HG03457 (cell line): ENCODE data around the gene CPXM2.
"Not testable (repeated sequence)": the region's sequence is repeated elsewhere in the genome, so short reads cannot be mapped to it uniquely, and the experiment has no call there.

ENCODE experiments used
- ATAC-seq: cut with Tn5 transposase; IDR thresholded peaks from one replicate; pipeline ENCODE4 v1.9.1; 2021; ENCODE audit warnings: moderate number of reproducible peaks; ENCODE audit not compliant: unreplicated experiment

CPXM2 gene

DNA sequence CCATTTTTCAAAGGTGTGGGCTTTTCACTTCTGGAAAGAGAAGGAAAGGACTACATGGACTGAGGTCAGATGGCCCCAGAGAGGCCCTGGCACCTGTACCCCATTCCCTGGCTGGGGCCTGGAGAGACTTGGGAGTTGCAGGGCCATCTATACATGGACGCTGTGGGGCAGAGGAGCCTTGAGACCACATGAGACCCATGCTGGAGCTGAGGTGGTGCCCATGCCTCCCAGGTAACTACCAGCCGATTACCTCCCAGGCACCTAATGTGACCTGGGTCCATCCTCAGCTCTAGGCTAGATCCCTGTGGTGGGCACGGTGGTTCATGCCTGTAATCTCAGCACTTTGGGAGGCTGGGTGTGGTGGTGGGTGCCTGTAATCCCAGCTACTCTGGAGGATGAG lies 144.2 kb downstream of the CPXM2 start:
- no peak for ATAC-seq

DNA sequence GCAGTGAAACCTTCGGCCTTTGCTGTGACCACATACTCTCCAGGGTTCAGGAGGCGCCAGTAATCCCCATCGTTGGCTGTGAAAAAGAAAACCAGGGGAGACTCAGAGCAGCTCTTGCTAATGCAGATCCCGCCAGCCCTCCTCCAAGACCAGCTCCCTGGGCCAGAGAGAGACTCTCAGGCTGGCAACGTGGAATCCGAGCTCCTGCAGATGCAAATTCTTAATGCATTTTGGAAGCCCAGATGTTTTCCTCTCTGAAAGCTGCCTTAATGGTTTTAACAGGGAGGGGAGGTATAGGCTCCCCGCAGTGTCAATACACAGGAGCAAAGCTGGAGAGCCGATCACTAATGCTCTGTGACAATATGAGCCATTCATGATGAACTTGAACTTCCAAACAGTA lies 144.7 kb downstream of the CPXM2 start:
- no peak for ATAC-seq

DNA sequence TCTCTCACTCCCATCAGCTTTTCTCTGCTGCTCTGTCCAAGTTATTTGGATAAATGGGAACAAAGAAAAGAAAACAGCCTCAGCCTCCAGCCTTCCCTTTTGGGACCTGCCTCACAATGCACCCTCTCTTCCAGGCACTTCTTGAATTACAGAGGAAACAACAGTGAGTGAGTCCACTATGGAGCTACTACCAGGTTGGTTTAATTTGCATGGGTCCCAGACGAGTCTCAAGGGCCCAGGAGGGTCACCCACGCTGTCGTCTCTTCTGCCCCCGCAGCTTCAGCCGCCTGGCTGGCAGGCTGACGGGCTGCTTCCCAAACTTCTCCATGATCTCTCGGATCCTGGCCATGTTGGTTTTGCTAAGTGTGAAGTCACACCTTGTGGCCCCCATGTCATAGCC lies 145.1 kb downstream of the CPXM2 start:
- ATAC-seq = no peak

DNA sequence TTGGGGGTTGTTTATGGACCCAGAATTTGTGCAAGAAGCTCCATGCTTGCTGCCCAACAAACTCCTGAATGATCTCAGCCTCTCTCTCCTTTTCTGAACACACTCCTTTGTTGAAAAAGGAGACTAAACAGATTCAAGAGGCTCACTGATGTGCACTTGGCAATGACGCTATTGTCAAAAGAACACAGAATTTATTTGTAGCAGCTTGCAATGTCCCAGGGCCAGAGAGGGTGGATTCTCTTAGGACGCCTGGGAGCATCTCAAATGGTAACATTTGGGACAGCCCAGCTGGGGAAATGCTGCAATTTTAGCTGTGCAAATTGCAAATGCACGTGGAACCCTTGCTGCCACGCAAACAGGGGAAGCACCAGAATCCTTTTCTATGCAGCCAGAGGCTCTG lies 145.5 kb downstream of the CPXM2 start:
- no peak for ATAC-seq

DNA sequence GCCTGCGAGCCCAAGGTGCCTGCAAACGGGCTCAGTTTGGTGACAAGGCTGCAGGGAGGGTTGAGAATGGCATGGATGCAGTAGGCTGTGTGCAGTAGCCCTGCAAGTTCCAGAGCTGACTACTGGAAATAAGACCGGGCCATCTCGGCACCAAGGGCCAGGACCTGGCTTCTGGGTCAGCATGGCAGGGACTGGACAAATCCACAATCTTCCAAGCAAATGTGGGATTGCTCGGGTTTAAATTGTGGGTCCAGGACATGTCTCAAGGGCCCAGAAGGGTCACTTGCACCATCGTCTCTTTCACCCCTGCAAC lies 147.4 kb downstream of the CPXM2 start:
- ATAC-seq = no peak

DNA sequence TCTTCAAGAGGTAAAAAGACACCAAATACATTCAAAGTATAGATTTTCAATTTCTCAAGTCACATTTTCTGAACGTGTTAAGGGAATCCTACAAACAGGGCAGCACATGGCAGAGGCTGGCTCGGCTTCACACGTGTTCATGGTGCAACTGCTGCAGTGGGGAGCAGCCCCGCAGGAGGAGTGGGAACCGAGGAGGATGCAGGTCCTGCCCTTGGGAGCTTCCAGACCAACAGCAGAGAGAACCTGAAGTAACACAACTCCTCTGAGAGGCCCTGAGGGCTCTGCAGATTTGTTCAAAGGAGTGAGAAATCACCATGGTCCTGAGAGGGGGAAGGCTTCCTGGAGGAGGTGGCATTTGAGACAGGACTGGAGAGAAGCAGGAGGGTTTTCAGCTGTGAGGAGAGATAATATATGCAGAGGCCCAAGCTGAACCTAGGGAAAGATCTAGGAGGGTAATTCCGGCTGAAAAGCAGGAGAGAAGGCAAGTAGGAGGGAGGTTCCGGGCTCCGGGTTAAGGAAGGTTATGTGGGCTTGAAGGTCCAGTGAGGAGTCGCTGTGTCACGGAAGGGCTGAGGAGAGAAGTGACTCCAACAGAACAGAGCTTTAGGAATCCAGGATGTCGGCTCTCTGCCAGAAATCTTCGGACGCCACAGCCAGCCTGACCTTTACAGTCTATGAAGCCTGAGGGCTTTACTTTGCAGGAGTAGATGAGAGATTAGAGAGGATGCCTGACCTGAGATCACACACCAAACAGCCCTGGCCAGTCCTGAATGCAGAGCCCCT lies 148.0 kb downstream of the CPXM2 start:
- ATAC-seq = no peak

DNA sequence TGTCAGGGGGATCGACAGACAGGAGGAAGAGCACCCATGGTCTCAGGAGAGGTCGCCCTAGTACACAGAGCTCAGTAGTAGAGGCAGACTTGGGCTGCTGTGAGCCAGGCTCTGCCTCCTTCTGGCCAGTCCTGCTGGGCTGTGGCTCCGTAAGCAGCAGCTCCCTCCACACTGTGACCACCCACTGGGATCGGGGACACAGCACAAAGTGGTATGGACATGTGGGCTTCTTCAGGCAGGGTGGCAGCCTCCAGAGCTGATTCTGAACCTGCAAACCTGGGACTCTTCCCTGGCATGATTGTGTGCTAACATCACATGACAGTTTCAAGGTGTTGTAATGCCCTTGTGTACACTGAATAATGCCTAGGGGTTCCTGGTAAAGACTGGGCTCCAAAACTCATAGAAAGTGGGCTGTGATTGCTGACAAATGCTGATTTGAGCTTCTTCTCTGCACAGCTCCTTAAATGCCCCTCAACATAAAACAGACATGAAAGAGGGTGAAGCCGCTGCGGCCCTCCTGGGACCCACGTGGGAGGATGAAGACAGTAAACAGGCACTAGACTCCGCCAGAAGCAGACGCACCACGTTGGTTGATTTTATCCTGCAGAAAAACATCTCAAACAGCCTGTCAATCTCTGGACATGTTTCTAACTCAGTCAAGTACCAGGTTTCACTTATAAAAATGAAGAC lies 148.7 kb downstream of the CPXM2 start:
- ATAC-seq = no peak

DNA sequence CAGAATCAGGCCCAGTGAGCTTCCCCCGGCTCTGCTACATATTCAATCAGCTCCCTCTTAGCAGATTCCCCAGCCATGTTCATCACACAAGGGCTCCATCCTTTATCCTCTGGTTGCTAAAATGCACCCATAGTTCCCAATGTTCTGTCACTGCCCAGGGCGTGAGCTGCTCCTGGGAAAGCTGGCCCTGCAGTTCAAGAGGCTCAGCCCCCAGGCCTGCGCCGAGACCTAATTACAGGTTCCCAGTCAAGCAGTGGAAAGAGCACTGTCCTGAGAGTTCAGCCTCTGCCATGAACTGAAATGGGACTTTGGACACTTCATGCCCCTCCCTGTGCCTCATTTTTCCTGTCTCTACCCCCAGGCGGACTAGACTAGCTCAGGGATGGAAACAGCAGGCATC lies 149.9 kb downstream of the CPXM2 start:
- no peak for ATAC-seq

DNA sequence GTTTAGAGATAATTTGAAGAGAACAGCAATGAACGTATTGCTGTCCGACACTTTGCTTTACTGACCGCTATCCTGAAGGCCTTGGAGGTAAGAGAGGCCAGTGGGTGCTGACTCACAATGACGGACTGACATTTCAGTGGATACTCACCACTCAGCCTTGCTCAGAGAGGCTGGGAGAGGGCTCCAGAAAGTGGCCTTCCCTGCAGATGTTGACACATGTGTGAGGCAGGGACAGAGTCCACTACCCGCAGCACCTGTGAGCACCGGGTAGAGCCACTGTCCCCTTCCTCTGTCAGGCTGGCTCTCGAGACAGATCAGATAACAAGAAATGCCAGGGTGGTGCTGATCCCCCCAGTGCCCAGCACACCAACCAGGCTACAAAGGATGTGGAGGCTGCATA lies 150.5 kb downstream of the CPXM2 start:
- ATAC-seq = no peak

DNA sequence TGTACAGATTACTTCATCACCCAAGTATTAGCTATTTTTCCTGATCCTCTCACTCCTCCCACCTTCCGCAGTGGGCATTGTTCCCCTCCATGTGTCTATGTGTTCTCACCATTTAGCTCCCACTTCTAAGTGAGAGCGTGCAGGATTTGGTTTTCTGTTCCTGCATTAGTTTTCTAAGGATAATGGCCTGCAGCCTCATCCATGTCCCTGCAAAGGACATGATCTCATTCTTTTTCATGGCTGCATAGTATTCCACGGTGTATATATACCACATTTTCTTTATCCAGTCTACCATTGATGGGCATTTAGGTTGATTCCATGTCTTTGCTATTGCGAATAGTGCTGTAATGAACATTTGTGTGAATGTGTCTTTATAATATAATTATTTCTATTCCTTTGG lies 154.7 kb downstream of the CPXM2 start:
- ATAC-seq = not testable (repeated sequence)

DNA sequence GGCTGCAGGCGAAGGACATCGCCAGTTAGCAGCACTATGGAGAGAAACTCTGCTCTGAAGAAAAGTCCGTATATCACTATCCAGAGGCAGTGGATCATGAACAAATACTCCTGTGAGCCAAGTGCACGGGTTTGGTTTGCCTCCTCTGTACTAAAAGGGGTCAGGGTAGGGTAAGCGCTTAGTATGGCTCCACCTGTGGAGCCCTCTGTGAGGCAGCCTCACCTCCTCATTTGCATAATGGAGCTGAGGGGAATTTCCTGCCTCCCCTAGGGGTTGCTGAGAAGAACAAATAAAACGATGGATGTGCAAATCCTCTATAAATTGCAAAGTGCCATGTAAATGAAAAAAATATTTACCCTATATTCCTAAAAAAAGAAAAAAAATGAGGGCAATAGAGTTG lies 162.1 kb downstream of the CPXM2 start:
- ATAC-seq = no peak

DNA sequence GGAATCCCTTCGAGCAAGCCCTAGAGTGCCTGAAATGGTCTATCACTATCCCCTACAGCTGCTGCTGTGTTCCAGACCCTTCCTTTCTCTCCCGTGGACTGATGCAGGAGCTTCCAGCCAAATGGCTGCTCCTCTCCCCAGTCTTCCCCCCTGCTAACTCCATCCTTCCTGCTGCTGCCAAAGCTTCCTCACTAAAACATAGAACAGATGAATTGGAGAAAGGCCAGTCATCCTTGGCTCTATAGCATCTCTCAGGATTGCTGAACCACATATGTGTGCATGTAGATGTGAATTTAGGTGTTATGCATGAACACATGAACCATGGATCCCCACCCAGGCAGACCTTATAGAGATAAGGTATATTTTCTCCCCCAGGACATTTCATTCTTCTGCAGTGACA lies 164.8 kb downstream of the CPXM2 start:
- ATAC-seq = no peak

DNA sequence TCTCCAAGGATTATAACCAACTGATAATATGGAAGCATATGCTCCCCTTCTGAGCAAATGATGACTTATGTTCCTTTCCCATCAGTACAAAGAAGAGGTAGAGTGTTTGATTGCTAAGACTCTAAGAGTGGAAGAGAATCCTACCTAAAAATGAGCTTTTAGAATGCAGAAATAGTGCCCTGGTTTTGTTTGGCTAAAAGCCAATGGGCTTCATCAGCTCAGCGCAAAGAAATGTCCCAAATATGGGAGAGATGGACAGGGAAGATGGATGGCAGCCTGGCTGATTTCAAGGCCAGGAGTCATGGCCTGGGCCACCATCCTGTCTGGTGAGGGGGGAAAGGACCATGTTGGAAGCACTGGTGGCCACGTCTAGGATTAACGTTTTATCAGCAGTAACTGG lies 165.2 kb downstream of the CPXM2 start:
- no peak for ATAC-seq

DNA sequence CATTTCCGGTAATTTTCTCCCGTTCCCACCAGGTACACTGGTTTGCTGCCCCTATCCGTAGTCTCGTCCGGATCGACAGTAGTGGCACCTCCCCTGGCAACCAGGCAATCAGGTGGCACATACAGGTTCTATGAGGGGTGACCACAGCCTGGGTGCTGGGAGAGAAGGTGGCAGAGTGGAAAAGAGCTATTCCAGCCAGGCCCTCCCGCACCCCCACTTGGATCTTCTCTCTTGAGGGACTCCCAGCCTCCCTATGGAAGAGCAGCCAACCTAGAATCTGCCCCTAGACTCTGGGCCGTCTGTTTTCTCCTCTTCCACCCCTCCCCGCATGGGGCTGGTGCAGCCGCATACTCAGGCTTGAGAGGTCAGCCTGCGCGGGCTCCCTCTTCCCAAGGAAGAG lies 166.9 kb downstream of the CPXM2 start:
- ATAC-seq = no peak

DNA sequence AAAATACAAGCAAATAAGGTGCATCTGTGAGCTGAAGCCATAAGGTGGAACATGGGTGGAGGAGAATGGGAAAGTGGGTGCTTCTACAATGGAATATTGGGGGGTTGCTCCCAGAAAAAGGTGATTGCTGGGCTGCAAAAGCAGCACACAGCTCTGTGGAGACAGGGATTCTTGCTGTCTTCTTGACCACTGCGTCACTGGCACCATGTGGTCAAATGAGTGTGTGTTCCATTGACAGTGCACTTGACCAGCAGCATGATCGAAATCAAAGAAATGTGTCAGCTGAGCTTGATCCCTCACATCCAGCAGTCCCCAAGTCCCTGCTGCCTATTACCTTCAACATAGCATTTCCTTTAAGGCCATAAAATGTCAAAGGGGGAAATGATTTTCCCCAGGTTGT lies 169.3 kb downstream of the CPXM2 start:
- no peak for ATAC-seq

DNA sequence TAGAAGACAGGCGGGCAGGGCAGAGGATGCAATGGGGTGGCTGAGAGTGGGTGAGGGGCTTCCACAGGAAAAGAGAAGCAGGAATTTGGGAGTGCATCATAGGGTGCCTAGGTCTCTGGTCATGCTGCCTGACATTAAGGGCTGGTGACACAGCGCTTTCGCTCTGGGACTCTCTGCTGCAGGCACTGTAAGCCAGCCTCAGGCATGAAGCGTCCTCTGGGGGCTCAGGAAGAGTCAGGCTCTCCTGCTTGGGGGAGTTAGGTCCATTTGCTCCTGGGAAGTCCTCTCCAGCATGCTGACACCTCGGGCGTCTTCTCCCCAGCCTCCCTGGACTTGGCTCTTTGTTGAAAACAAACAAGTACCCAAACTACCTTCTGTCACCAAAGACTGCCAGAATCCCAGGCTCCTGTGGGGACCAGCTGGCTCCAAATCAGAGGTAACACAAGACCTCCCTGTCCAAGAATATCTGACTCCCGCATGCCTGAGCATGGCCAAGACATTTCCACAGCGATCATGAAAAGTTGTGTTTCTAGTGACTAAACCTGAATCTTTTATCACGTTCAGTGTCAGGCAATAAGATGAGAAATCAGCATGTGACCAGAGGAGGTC lies 170.1 kb downstream of the CPXM2 start:
- no peak for ATAC-seq

DNA sequence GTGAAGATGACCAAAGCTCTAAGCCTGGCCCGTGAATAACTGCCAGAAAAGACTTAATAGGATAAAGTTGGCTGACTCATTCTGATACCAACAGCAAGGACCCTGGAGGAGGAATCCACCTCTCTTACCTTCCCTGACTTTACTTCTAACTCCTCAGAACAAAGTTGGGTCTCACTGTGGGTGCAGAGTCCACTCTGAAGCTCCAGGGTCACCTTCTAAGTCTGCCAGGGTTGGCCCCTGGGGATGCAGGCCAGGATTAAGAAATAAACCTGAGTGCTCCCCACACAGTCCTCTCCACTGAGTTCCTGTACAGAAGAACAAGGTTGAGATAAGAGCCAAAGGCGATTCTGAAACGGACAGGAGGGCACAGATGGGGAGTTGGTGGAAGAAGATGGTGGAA lies 171.1 kb downstream of the CPXM2 start:
- no peak for ATAC-seq

DNA sequence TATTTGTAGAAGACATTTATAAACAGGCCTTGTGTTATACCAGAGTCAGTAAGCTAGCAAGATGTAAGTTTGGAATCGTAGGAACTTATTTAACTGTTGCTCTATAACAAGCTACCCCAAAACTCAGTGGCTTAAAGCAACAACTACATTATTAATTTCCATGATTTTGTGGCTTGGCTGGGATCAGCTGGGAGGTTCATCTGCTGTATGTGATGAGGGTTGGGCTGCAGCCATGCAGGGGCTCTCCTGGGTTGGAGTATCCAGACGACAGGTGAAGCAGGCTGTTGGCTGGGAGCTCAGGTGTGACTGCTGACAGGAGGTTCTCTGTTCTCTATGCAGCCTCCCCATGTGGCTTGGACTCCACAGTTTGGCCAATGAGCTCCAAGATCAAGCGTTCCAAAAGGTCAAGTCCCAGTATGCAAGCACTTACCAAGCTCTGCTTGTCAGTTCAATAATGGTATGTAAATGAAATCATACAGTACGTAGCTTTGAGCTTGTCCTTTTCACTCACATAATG lies 173.0 kb downstream of the CPXM2 start:
- no peak for ATAC-seq

DNA sequence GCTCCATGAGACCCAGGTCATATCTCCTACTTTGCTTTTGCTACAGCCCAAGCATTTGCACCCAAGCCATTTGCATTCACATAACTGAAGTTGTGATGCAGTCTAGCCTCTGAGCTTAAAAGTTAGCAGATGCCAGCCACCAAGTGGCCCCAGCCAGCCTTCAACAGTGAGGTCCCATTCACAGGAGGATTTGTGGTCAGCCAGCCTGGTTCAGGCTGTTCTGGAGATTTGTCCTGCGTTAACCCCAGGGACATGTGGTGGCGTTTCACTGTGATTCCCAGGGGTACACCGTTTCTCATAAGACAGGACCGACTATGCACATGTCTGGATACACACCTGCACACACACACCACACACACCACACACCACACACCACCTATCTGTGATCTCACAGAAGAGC lies 174.3 kb downstream of the CPXM2 start:
- no peak for ATAC-seq

DNA sequence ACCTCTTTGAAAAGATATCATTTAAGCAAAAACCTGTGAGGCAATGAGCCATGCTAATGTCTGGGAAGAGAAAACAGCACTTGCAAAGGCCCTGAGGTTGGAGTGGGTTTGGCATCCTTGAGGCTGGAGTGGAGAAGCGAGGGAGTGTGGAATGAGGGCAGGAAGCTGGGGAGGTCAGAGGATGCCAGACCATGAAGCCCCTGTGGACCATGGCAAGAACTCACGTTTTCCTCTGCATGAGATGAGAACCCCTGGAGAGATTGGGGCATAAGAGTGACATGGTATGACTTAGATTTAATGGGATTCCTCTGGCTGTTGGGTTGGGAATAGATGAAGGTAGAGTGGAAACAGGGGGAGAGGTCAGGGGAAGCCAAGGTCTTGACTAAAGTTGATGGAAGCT lies 176.1 kb downstream of the CPXM2 start:
- no peak for ATAC-seq

DNA sequence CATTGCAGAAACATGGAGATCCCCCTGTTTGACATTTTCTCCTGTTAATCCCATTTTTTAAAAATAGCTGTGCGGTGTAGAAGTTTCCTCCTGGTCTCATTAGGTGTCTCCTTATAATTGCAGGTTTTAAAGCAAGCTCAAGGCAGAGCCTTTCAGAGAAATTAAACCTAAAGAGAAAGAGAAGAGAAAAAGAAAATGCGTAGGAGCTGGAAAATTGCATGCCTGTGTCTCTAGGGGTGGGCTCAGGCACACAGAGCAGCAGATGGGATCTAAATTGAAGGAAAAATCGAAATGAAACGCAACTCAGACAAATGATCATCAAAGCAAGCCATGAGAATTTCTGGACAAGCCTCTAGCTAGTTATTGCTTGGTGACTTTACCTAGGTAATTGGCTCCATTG lies 185.4 kb downstream of the CPXM2 start:
- no peak for ATAC-seq

DNA sequence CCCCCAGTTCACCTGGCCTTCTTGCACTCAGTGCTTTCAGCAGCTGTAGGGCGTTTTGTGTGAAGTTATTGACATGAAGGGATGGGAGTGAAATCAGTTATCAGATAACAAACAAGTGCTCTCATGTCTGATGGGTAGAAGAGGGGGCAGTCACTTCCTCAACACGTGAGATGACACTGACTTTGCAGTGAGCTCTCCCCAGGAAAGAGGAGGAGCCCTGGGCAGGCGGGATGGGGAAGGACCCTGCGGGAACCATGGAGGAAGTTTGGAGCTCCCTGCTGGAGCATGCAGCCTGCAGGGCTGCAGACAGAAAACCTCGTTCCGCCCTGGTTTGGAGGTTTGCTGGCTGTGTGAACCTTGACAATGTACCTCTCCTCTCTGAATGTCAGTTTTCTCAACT lies 186.8 kb downstream of the CPXM2 start:
- ATAC-seq = no peak
